ENCODE results near the gene CCDC51.

DNA sequence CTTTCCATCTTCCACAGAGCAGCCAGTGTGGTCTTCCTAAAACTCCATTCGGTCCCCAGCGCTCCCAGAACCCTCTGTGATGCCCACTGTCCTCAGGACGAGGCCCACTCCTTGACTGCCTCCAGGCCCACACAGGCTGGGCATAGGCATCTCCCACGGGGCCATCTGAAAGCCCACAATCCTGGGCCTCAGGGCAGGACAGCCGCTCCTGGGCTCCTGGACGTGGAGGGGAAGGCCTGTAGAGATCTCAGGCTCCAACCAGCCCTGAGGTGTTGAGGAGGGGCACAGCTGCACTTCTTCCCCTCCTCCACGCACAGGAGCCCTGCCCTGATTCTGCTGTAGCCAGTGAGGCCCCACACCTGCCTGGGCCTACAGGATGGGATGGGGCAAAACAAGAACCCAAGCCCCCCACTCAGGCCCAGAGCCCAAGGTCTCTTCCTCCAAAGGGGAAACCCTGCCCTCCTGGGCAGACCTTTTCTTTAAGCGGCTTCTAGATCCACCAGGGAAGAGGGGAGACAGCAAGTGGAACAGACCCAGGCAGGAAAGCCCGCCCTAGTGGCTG, 38.1 kb upstream of the CCDC51 start:
- TF ChIP-seq, protein P1, sequence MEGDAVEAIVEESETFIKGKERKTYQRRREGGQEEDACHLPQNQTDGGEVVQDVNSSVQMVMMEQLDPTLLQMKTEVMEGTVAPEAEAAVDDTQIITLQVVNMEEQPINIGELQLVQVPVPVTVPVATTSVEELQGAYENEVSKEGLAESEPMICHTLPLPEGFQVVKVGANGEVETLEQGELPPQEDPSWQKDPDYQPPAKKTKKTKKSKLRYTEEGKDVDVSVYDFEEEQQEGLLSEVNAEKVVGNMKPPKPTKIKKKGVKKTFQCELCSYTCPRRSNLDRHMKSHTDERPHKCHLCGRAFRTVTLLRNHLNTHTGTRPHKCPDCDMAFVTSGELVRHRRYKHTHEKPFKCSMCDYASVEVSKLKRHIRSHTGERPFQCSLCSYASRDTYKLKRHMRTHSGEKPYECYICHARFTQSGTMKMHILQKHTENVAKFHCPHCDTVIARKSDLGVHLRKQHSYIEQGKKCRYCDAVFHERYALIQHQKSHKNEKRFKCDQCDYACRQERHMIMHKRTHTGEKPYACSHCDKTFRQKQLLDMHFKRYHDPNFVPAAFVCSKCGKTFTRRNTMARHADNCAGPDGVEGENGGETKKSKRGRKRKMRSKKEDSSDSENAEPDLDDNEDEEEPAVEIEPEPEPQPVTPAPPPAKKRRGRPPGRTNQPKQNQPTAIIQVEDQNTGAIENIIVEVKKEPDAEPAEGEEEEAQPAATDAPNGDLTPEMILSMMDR (IDR thresholded peaks at IDR 0.05; ENCODE audit: poor library complexity, severe bottlenecking) = no peak
- TF ChIP-seq RAD21 (conservative IDR thresholded peaks at IDR 0.05) (no peak), POLR2AphosphoS5 (IDR thresholded peaks at IDR 0.05) (no peak), EZH2 (IDR thresholded peaks at IDR 0.05; ENCODE audit: borderline replicate concordance, insufficient read depth, low read length, poor library complexity, severe bottlenecking) (no peak), EP300 (conservative IDR thresholded peaks at IDR 0.05; ENCODE audit: poor library complexity, severe bottlenecking) (no peak)
- TF ChIP-seq, protein P2, sequence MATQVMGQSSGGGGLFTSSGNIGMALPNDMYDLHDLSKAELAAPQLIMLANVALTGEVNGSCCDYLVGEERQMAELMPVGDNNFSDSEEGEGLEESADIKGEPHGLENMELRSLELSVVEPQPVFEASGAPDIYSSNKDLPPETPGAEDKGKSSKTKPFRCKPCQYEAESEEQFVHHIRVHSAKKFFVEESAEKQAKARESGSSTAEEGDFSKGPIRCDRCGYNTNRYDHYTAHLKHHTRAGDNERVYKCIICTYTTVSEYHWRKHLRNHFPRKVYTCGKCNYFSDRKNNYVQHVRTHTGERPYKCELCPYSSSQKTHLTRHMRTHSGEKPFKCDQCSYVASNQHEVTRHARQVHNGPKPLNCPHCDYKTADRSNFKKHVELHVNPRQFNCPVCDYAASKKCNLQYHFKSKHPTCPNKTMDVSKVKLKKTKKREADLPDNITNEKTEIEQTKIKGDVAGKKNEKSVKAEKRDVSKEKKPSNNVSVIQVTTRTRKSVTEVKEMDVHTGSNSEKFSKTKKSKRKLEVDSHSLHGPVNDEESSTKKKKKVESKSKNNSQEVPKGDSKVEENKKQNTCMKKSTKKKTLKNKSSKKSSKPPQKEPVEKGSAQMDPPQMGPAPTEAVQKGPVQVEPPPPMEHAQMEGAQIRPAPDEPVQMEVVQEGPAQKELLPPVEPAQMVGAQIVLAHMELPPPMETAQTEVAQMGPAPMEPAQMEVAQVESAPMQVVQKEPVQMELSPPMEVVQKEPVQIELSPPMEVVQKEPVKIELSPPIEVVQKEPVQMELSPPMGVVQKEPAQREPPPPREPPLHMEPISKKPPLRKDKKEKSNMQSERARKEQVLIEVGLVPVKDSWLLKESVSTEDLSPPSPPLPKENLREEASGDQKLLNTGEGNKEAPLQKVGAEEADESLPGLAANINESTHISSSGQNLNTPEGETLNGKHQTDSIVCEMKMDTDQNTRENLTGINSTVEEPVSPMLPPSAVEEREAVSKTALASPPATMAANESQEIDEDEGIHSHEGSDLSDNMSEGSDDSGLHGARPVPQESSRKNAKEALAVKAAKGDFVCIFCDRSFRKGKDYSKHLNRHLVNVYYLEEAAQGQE (IDR thresholded peaks at IDR 0.05; ENCODE audit: borderline replicate concordance) = no peak
